HCT116 (cell line): ENCODE results near the gene TSSK2. TPM values are rescaled to one million over a fixed set of nuclear protein-coding genes. Genes with fewer than 3 reads are reported as not detected.

Experiments used
- CBX3 ChIP-seq: IDR thresholded peaks from 2 replicates; pipeline ENCODE4 v1.6.1; 2012; ENCODE audit warnings: low read depth
- CTCF ChIP-seq, 3 experiments: fragments of 200-600 bp in 1 of 3; sonication (generic) in 1 of 3; IDR thresholded peaks in 2 of 3; conservative IDR thresholded peaks in 1 of 3; 2 replicates each; pipeline ENCODE4 v1.5.1; 2012 to 2017; ENCODE audit warnings: low read depth in 2 of 3, low read length in 2 of 3, antibody characterized with exemption in 1 of 3, borderline replicate concordance in 1 of 3, control low read depth in 1 of 3, mild to moderate bottlenecking in 1 of 3, mixed read lengths in 1 of 3, mixed run types in 1 of 3, moderate library complexity in 1 of 3; ENCODE audit not compliant: insufficient read depth in 1 of 3
- EGR1 ChIP-seq: IDR thresholded peaks from 2 replicates; pipeline ENCODE4 v1.6.1; 2012; ENCODE audit warnings: low read depth
- RAD21 ChIP-seq: IDR thresholded peaks from 2 replicates; pipeline ENCODE4 v1.6.1; 2012; ENCODE audit warnings: low read depth, mild to moderate bottlenecking
- total RNA-seq: library from RNA; stranded (reverse); gene quantifications from one replicate; pipeline ENCODE4 v1.2.1, GENCODE V29; 2021; ENCODE audit not compliant: unreplicated experiment

TSSK2 gene
- total RNA-seq, 1 experiment from 2014 or later = not detected

GRCh38 chr22:19181786-19182471 lies 50.8 kb downstream of the TSSK2 start (continued):
- no peak for TF ChIP-seq CTCF (IDR thresholded peaks at IDR 0.05 in 2 of 3, conservative IDR thresholded peaks at IDR 0.05 in 1 of 3; ENCODE audit: borderline replicate concordance in 1 of 3, insufficient read depth in 1 of 3, low read depth in 2 of 3, low read length in 2 of 3)
- no peak for TF ChIP-seq CBX3
- TF ChIP-seq EGR1 = no peak
- no peak for TF ChIP-seq RAD21

Other genes starting within 250 kb of the TSSK2 start
- 4.6 TPM for gene DGCR6, start 225.0 kb upstream of the TSSK2 start, total RNA-seq
- 3.2 TPM for gene PRODH, start 195.0 kb upstream of the TSSK2 start, total RNA-seq
- 42.9 TPM for gene DGCR2, start 8.9 kb upstream of the TSSK2 start, total RNA-seq
- 17.7 TPM for gene ESS2, start 13.3 kb downstream of the TSSK2 start, total RNA-seq
- gene GSC2, start 19.0 kb downstream of the TSSK2 start, total RNA-seq = not detected
- 146 TPM for gene SLC25A1, start 47.4 kb downstream of the TSSK2 start, total RNA-seq
- gene CLTCL1, start 160.4 kb downstream of the TSSK2 start, total RNA-seq = 7.1 TPM